GM23248 (cell line): Measurements from ENCODE around the gene FBXO48.

ENCODE experiments used
- EZH2 ChIP-seq: fragments of 200-600 bp; sonication (generic); IDR thresholded peaks from 2 replicates; pipeline ENCODE4 v1.6.1; 2018; ENCODE audit warnings: antibody characterized with exemption, mild to moderate bottlenecking; ENCODE audit not compliant: insufficient read depth, poor library complexity, severe bottlenecking
- EZH2phosphoT487 ChIP-seq: fragments of 200-600 bp; sonication (generic); IDR thresholded peaks from 2 replicates; pipeline ENCODE4 v1.6.1; 2018; ENCODE audit warnings: antibody characterized with exemption, moderate library complexity, mild to moderate bottlenecking, low read depth; ENCODE audit not compliant: insufficient read depth

DNA sequence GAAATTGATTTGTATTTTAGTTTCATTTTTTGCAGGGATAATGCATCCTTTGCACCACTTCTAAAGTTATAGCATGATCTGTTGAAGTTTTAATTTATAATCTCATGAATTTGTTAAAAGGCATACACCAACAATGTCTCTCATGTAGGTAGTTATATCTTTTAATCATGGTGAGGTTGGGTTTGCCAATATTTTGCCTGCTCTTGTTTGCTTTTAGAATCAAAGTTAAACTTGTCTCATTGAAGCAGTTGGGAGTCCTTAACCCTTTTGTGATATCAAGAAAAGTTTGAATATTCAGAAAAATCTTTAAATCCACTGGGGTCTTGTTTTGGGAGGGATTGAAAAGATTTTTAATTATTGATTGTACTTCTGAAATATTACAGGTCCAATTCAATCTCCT, 32.0 kb upstream of the FBXO48 start:
- TF ChIP-seq EZH2phosphoT487 (no peak), EZH2 (no peak)
